ENCODE data around the gene NOTUM. TPM values are rescaled to one million over a fixed set of nuclear protein-coding genes. Genes with fewer than 3 reads are reported as not detected.

NOTUM gene
- total and polyA plus RNA-seq, 8 donors: 0.37 to 3.8 (median 0.58) TPM; not detected in 3

DNA sequence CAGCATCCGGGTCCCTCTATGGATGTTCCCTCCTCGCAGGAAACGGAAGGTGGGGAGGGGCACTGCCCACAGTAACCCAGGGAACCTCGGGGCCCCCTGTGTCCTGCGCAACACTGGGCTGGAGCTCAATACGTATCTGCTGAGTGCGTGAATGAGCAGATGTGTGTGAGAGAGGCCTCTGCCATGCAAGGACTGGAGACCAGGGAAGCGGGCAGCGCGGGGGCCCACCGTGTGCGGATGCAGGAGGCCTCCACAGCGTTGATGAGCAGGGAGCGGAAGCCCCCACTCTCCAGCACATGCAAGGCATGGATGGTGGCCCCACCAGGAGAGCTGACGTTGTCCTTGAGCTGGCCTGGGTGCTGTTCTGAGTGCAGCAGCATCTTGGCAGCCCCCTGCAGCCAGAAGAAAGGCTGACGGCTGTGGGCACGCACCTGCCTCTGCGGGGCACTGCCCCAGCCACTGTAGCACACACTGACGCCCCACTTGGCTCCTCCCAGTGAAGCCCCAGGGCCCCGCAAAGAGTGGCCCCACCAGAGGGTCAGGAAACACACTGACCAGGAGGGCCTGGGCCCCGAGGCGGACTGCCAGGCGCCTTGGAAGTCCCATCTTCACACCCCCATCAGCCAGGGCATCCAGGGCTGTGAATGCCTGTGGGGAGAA lies 26.8 kb downstream of the NOTUM start:
- Histone ChIP-seq H3K36me3 (peaks cover 0 to 8% (median 2%) of the 10 kb centered on the region in 4 donors), H3K4me1 (peaks cover 9 to 35% (median 25%) of the 10 kb centered on the region in 4 donors), H3K9me3 (no peaks in the 10 kb centered on the region), H3K4me3 (no peak overlapping the region), H3K27me3 (peaks cover 0 to 38% (median 0%) of the 10 kb centered on the region in 3 donors), H3K27ac (no peak overlapping the region)
- no peak for TF ChIP-seq EP300 (IDR thresholded peaks at IDR 0.05)
- TF ChIP-seq POLR2AphosphoS5 (IDR thresholded peaks at IDR 0.05): no peak
- TF ChIP-seq CTCF (IDR thresholded peaks at IDR 0.05): no peak
- TF ChIP-seq POLR2A (IDR thresholded peaks at IDR 0.05): no peak
- 85 to 88% (median 87%) methylated on average over 18 to 23 of the region's 23 CpGs for WGBS, 5 donors
- DNase-seq: no peak
- intact Hi-C loops (cut with DNase I; ENCODE audit: low total_unique reads): no loop called here

DNA sequence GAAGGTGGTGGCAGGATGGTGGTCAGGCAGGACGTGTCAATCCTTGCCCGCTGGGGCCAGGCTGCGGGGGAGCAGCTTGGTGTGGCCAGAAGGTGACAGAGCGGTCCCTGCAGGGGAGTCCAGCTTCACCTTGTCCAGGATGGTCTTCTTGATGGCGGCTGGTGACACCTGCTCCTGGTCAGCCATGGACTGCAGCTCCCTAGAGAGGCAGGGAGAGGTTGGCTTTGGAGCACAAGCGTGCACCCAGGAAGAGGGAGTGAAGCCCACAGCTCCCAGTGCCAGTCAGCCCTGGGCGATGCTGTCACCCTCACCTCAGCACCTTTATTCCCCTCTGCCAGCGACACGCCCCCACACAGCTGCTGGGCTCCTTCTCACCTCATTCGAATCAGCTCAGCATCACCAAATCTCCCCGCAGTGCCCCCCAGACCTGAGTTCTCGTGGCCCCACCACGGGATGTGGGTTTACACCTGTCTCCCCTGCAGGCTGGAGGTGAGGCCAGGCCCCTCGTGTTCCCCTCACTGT lies 27.7 kb downstream of the NOTUM start:
- WGBS, 5 donors: 86 to 90% (median 88%) methylated on average over 5 to 14 of the region's 14 CpGs
- DNase-seq: no peak
- TF ChIP-seq POLR2A (IDR thresholded peaks at IDR 0.05) (no peak), EP300 (IDR thresholded peaks at IDR 0.05) (no peak), CTCF (IDR thresholded peaks at IDR 0.05) (no peak), POLR2AphosphoS5 (IDR thresholded peaks at IDR 0.05) (no peak)
- H3K27me3 ChIP-seq: peaks cover 0 to 44% (median 6%) of the 10 kb centered on the region in 3 donors
- H3K4me1 ChIP-seq: peaks cover 17 to 43% (median 34%) of the 10 kb centered on the region in 4 donors
- no peak overlapping the region for H3K27ac ChIP-seq
- intact Hi-C loops (cut with DNase I; ENCODE audit: low total_unique reads): no loop called here
- peaks cover 0 to 8% (median 2%) of the 10 kb centered on the region in 4 donors for H3K36me3 ChIP-seq
- no peaks in the 10 kb centered on the region for H3K9me3 ChIP-seq
- no peak overlapping the region for H3K4me3 ChIP-seq

- peaks cover 0 to 8% (median 2%) of the 10 kb centered on the region in 4 donors for H3K36me3 ChIP-seq
- DNase-seq: no peak
- H3K27ac ChIP-seq: no peak overlapping the region
- peaks cover 22 to 40% (median 34%) of the 10 kb centered on the region in 4 donors for H3K4me1 ChIP-seq
- intact Hi-C loops (cut with DNase I; ENCODE audit: low total_unique reads): no loop called here
- H3K4me3 ChIP-seq: no peak overlapping the region
- WGBS, 5 donors: 77 to 88% (median 87%) methylated on average over 9 of the region's 9 CpGs
- peaks cover 0 to 47% (median 6%) of the 10 kb centered on the region in 3 donors for H3K27me3 ChIP-seq
- no peak for TF ChIP-seq POLR2AphosphoS5 (IDR thresholded peaks at IDR 0.05)
- no peak for TF ChIP-seq EP300 (IDR thresholded peaks at IDR 0.05)
- TF ChIP-seq POLR2A (IDR thresholded peaks at IDR 0.05): no peak
- no peak for TF ChIP-seq CTCF (IDR thresholded peaks at IDR 0.05)
- no peaks in the 10 kb centered on the region for H3K9me3 ChIP-seq
Observed at GRCh38 chr17:81932333-81932983, 28.5 kb downstream of the NOTUM start.

- no peak overlapping the region for H3K4me3 ChIP-seq
- peaks cover 0 to 43% (median 6%) of the 10 kb centered on the region in 3 donors for H3K27me3 ChIP-seq
- intact Hi-C loops (cut with DNase I; ENCODE audit: low total_unique reads): no loop called here
- peaks cover 16 to 36% (median 28%) of the 10 kb centered on the region in 4 donors for H3K4me1 ChIP-seq
- TF ChIP-seq CTCF (IDR thresholded peaks at IDR 0.05) (no peak), POLR2AphosphoS5 (IDR thresholded peaks at IDR 0.05) (no peak), POLR2A (IDR thresholded peaks at IDR 0.05) (no peak), EP300 (IDR thresholded peaks at IDR 0.05) (no peak)
- no peaks in the 10 kb centered on the region for H3K9me3 ChIP-seq
- H3K27ac ChIP-seq: no peak overlapping the region
- peaks cover 0 to 8% (median 2%) of the 10 kb centered on the region in 4 donors for H3K36me3 ChIP-seq
- DNase-seq: no peak
- 29 to 36% (median 32%) methylated on average over 14 to 15 of the region's 15 CpGs; no CpG with 5 or more reads in 1 of the 5 donors for WGBS, 5 donors
Observed at GRCh38 chr17:81931557-81932332, 29.2 kb downstream of the NOTUM start.
